Stomach (tissue), 9 donors: Measurements from ENCODE around the gene FANCD2OS. TPM values are rescaled to one million over a fixed set of nuclear protein-coding genes. Genes with fewer than 3 reads are reported as not detected.
"Not testable (repeated sequence)": the region's sequence is repeated elsewhere in the genome, so short reads cannot be mapped to it uniquely, and the experiment has no call there.

Experiments
- DNase-seq, 2 donors: peaks; one replicate each; pipeline versions ENCODE4 v3.0.0 to v3.0.0-alpha.2; 2013 to 2019
- H3K27ac ChIP-seq, 5 donors: fragments of 200-600 bp in 4 of 5; sonication (generic) in 4 of 5; one replicate each; pipeline ENCODE4 v1.5.1; 2013 to 2019; ENCODE audit warnings: mild to moderate bottlenecking in 1 of 5, moderate library complexity in 1 of 5
- H3K27me3 ChIP-seq, 3 donors: fragments of 200-600 bp; sonication (generic); one replicate each; pipeline ENCODE4 v1.5.1; 2017 to 2019; ENCODE audit warnings: mixed run types in 1 of 3
- H3K36me3 ChIP-seq, 4 donors: fragments of 200-600 bp; sonication (generic); 1 replicate in 3 of 4; 2 replicates in 1 of 4; pipeline ENCODE4 v1.5.1; 2016 to 2019
- H3K4me1 ChIP-seq, 4 donors: fragments of 200-600 bp; sonication (generic); one replicate each; pipeline ENCODE4 v1.5.1; 2016 to 2019
- H3K4me3 ChIP-seq, 4 donors: fragments of 200-600 bp; sonication (generic) in 3 of 4; one replicate each; pipeline ENCODE4 v1.5.1; 2016 to 2019; ENCODE audit warnings: mild to moderate bottlenecking in 1 of 4
- H3K9me3 ChIP-seq, 4 donors: fragments of 200-600 bp; sonication (generic); one replicate each; pipeline ENCODE4 v1.5.1; 2016 to 2019
- EP300 ChIP-seq: sonication (generic); formaldehyde crosslinking; IDR thresholded peaks from one replicate; pipeline ENCODE4 v1.6.1; 2017; ENCODE audit warnings: antibody characterized with exemption
- POLR2A ChIP-seq, 4 donors: fragments of 450-650 bp; IDR thresholded peaks; one replicate each; pipeline ENCODE4 v1.6.1; 2016; ENCODE audit warnings: antibody characterized with exemption in 4 of 4, control low read depth in 2 of 4, mild to moderate bottlenecking in 1 of 4, moderate library complexity in 1 of 4
- POLR2AphosphoS5 ChIP-seq, 3 donors: sonication (generic); formaldehyde crosslinking; IDR thresholded peaks; one replicate each; pipeline ENCODE4 v1.6.1; 2016; ENCODE audit warnings: antibody characterized with exemption in 3 of 3
- WGBS, 5 donors: extraction: QIAGEN DNeasy Blood & Tissue Kit in 3 of 5; methylation state at CpG; one replicate each; pipeline versions ENCODE4 v1.1.5 to v1.1.7; 2013 to 2018; 5-methylcytosine and 5-hydroxymethylcytosine counted together
- intact Hi-C: fragments of 100-400 bp; cut with DNase I; formaldehyde crosslinking; loops from one replicate; pipeline ENCODE4 v1.15.1; 2023; ENCODE audit warnings: low total_unique reads
- polyA plus RNA-seq, 3 donors: library from polyadenylated mRNA; stranded (reverse); fragments of 200-250 nt; gene quantifications; one replicate each; pipeline ENCODE4 v1.2.3, GENCODE V29; 2013
- total RNA-seq, 5 donors: library from RNA; depleted of rRNA; stranded (reverse); fragments of >200 nt; gene quantifications; one replicate each; pipeline versions ENCODE4 v1.1.0 to v1.2.3, GENCODE V29; 2014 to 2016
- TF ChIP-seq, protein P1 (sequence below), 7 experiments: fragments of 450-650 bp in 4 of 7; fragments of 200-600 bp in 3 of 7; sonication (generic) in 3 of 7; IDR thresholded peaks; one replicate each; pipeline ENCODE4 v1.5.1; 2016 to 2019; ENCODE audit warnings: antibody characterized with exemption in 7 of 7, control low read depth in 2 of 7, mild to moderate bottlenecking in 1 of 7
- donor health status: healthy with polysubstance abuse.
- donor health status: Bipolar disorder and iron deficiency.
- donor health status: healthy.

Gene FANCD2OS
- total and polyA plus RNA-seq, 8 donors, result not detected

DNA sequence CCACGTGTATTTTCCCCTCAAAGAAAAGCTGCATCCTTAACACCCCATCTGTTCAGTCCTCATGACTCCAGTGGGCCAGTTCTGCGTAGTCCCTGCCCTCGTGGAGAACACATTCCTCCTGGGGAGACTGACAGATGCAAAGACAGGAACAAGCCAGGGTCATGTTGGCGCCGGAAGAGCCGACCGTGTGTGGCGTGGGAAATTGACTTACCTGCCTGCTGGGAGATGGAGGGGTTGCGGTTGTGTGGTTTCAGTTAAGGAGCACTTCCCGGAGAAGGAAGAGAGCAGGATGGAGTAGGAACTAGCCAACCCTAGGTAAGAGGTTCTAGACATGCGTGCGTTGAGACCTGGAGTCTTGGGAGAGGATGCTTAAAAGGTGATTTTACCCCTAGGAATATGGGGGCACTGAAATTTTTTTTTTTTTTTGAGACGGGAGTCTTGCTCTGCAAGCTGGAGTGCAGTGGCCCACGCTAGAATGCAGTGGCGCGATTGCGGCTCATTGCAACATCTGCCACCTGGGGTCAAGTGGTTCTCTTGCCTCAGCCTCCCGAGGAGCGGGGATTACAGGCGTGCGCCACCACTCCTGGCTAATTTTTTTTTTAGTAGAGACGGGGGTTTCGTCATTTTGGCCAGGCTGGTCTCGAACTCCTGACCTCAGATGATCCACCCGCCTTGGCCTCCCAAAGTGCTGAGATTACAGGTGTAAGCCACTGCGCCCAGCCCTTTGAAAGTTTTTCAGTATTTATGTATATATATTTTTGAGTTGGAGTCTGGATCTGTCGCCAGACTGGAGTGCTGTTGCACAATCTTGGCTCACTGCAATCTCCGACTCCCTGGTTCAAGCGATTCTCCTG is 34.9 kb upstream of the FANCD2OS start:
- Histone ChIP-seq H3K9me3 (no peaks in the 10 kb centered on the region), H3K27me3 (no peaks in the 10 kb centered on the region), H3K27ac (peak overlapping the region in 4 of 5 donors; percentile 87 to 96 (median 95)), H3K4me3 (peak overlapping the region; percentile 62 to 70 (median 67)), H3K36me3 (peaks cover 5 to 22% (median 18%) of the 10 kb centered on the region in 4 donors), H3K4me1 (peaks cover 15 to 50% (median 38%) of the 10 kb centered on the region in 4 donors)
- 64 to 70% (median 69%) methylated on average over 27 to 29 of the region's 29 CpGs for WGBS, 5 donors
- intact Hi-C loops, result no loop called here
- no peak for TF ChIP-seq POLR2A (IDR thresholded peaks at IDR 0.05)
- no peak for TF ChIP-seq POLR2AphosphoS5 (IDR thresholded peaks at IDR 0.05)
- no peak for TF ChIP-seq EP300
- TF ChIP-seq, protein P1, sequence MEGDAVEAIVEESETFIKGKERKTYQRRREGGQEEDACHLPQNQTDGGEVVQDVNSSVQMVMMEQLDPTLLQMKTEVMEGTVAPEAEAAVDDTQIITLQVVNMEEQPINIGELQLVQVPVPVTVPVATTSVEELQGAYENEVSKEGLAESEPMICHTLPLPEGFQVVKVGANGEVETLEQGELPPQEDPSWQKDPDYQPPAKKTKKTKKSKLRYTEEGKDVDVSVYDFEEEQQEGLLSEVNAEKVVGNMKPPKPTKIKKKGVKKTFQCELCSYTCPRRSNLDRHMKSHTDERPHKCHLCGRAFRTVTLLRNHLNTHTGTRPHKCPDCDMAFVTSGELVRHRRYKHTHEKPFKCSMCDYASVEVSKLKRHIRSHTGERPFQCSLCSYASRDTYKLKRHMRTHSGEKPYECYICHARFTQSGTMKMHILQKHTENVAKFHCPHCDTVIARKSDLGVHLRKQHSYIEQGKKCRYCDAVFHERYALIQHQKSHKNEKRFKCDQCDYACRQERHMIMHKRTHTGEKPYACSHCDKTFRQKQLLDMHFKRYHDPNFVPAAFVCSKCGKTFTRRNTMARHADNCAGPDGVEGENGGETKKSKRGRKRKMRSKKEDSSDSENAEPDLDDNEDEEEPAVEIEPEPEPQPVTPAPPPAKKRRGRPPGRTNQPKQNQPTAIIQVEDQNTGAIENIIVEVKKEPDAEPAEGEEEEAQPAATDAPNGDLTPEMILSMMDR (IDR thresholded peaks at IDR 0.05), result no peak
- peak; percentile 28 to 35 for DNase-seq

DNA sequence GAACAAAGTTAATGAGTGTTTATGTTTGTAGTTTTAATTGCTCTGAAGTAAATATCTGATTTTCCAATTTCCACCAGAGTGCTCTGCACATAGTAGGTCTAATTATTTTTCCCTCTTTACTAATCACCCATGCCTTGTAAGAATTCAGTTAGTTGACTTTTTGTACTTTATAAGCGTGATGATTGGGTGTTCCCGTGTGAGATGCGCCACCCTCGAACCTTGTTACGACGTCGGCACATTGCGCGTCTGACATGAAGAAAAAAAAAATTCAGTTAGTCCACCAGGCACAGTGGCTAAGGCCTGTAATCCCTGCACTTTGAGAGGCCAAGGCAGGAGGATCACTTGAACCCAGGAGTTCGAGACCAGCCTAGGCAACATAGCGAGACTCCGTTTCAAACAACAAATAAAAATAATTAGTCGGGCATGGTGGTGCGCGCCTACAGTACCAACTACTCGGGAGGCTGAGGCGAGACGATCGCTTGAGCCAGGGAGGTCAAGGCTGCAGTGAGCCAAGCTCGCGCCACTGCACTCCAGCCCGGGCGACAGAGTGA is 33.0 kb upstream of the FANCD2OS start:
- WGBS, 5 donors, result 82 to 88% (median 84%) methylated on average over 23 of the region's 23 CpGs
- H3K27ac ChIP-seq, result peak overlapping the region; percentile 87 to 96 (median 95)
- no peak for DNase-seq
- intact Hi-C loops, result no loop called here
- H3K9me3 ChIP-seq, result no peaks in the 10 kb centered on the region
- peaks cover 0 to 3% (median 0%) of the 10 kb centered on the region in 4 donors for H3K36me3 ChIP-seq
- H3K4me1 ChIP-seq, result peaks cover 15 to 42% (median 35%) of the 10 kb centered on the region in 4 donors
- TF ChIP-seq POLR2A (IDR thresholded peaks at IDR 0.05) (no peak), POLR2AphosphoS5 (IDR thresholded peaks at IDR 0.05) (no peak), EP300 (no peak)
- TF ChIP-seq, protein P1 (IDR thresholded peaks at IDR 0.05), result no peak
- peak overlapping the region; percentile 62 to 70 (median 67) for H3K4me3 ChIP-seq
- H3K27me3 ChIP-seq, result no peaks in the 10 kb centered on the region

DNA sequence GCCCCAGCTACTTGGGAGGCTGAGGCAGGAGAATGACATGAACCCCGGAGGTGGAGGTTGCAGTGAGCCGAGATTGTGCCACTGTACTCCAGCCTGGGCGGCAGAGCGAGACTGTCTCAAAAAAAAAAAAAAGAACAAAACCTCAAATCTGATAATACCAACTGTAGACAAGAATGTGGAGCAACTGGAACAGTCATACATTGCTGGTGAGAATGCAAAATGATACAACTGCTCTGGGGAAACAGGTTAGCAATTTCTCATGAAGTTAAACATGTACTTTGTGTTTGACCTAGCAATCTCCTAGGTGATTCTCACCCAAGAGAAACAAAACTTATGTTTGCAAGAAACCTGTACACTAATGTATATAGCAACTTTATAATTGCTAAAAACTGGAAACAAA is 29.1 kb upstream of the FANCD2OS start:
- intact Hi-C loops, result no loop called here
- peaks cover 0 to 4% (median 0%) of the 10 kb centered on the region in 4 donors for H3K4me1 ChIP-seq
- DNase-seq, result peak in 1 of 2 donors; percentile 22
- no peak overlapping the region for H3K27ac ChIP-seq
- TF ChIP-seq, protein P1 (IDR thresholded peaks at IDR 0.05), result no peak
- TF ChIP-seq POLR2A (IDR thresholded peaks at IDR 0.05), result no peak
- no peak for TF ChIP-seq EP300
- no peak for TF ChIP-seq POLR2AphosphoS5 (IDR thresholded peaks at IDR 0.05)
- H3K9me3 ChIP-seq, result no peaks in the 10 kb centered on the region
- H3K4me3 ChIP-seq, result no peak overlapping the region
- H3K36me3 ChIP-seq, result no peaks in the 10 kb centered on the region
- no peaks in the 10 kb centered on the region for H3K27me3 ChIP-seq
- WGBS, 5 donors, result 32 to 64% (median 43%) methylated on average over 4 of the region's 4 CpGs

DNA sequence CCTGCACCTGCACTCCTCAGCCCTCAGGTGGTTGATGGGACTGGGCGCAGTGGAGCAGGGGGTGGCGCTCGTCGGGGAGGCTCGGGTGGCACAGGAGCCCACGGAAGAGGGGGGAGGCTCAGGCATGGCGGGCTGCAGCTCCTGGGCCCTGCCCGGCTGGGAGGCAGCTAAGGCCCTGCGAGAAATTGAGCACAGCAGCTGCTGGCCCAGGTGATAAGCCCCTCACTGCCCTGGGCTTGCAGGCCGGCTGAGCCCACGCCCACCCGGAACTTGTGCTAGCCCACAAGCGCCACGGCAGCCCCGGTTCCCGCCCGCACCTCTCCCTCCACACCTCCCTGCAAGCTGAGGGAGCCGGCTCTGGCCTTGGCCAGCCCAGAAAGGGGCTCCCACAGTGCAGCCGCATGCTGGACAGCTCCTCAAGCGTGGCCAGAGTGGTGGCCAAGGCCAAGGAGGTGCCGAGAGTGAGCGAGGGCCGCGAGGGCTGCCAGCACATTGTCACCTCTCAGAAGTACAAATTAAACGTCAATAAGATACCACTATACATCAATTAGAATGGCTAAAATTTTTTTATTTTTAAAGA is 28.5 kb upstream of the FANCD2OS start:
- WGBS, 5 donors, result 91 to 94% (median 92%) methylated on average over 11 to 25 of the region's 25 CpGs
- no peak for TF ChIP-seq POLR2A (IDR thresholded peaks at IDR 0.05)
- TF ChIP-seq EP300, result no peak
- TF ChIP-seq, protein P1 (IDR thresholded peaks at IDR 0.05), result no peak
- TF ChIP-seq POLR2AphosphoS5 (IDR thresholded peaks at IDR 0.05), result no peak

DNA sequence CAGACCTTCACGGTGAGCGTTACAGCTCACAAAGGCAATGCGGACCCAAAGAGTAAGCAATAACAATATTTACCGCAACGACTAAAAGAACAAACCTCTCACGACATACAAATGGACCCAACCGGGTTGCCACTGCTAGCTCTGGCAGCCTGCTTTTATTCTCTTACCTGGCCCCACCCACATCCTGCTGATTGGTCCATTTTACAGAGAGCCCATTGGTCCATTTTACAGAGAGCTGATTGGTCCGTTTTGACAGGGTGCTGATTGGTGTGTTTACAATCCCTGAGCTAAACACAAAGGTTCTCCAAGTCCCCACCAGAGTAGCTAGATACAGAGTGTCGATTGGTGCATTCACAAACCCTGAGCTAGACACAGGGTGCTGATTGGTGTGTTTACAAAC is 27.8 kb upstream of the FANCD2OS start:
- H3K27ac ChIP-seq, DNase-seq, H3K4me1 ChIP-seq, H3K9me3 ChIP-seq, intact Hi-C loops, H3K36me3 ChIP-seq, H3K27me3 ChIP-seq, H3K4me3 ChIP-seq: not testable (repeated sequence)
- WGBS, 5 donors, result 93 to 97% (median 93%) methylated on average over 9 of the region's 9 CpGs

More for the DNA sequence above, 28.5 kb upstream of the FANCD2OS start:
- no peak for DNase-seq
- Histone ChIP-seq H3K9me3 (no peaks in the 10 kb centered on the region), H3K4me3 (no peak overlapping the region), H3K27me3 (no peaks in the 10 kb centered on the region), H3K4me1 (peaks cover 0 to 4% (median 0%) of the 10 kb centered on the region in 4 donors), H3K27ac (no peak overlapping the region), H3K36me3 (peaks cover 0 to 4% (median 0%) of the 10 kb centered on the region in 4 donors)
- intact Hi-C loops, result no loop called here
